SK-N-SH (cell line): ENCODE data around the gene MYOCOS. TPM values are rescaled to one million over a fixed set of nuclear protein-coding genes. Genes with fewer than 3 reads are reported as not detected.

Experiments used
- CTCF ChIA-PET: fragments of 300-600, 350-600 bp; formaldehyde crosslinking; extraction: SDS; loops from one replicate; lab custom pipeline; 2021; lab: Yijun Ruan, JAX
- POLR2A ChIA-PET: fragments of 350-600 bp; sonication (Branson Sonifier 250); formaldehyde crosslinking; extraction: SDS; loops from one replicate; lab custom pipeline; 2020; ENCODE audit warnings: antibody characterized with exemption, inconsistent platforms; lab: Yijun Ruan, JAX
- DNase-seq: peaks from one replicate; pipeline ENCODE4 v3.0.0; 2012
- H2AFZ ChIP-seq: fragments of 200-600 bp; sonication (generic); 2 replicates; pipeline ENCODE4 v1.8.1; 2016; ENCODE audit warnings: antibody characterized with exemption, mild to moderate bottlenecking, low read depth
- H3F3A ChIP-seq: fragments of 200-600 bp; sonication (generic); replicated peaks from 2 replicates; pipeline ENCODE3; 2016; ENCODE audit warnings: antibody characterized with exemption, mild to moderate bottlenecking; ENCODE audit not compliant: insufficient read depth
- H3K27ac ChIP-seq, 2 experiments: fragments of 200-500 bp in 1 of 2; fragments of 200-600 bp in 1 of 2; sonication (Bioruptor generic) in 1 of 2; sonication (generic), shearing (Covaris generic) in 1 of 2; 2 replicates each; pipeline versions ENCODE4 v1.5.1 to v1.6.1; 2014 to 2016; ENCODE audit warnings: low read depth in 2 of 2, inconsistent platforms in 1 of 2, low read length in 1 of 2, mild to moderate bottlenecking in 1 of 2, mixed read lengths in 1 of 2
- H3K27me3 ChIP-seq: fragments of 200-600 bp; sonication (generic), shearing (Covaris generic); 2 replicates; pipeline ENCODE4 v1.6.1; 2016; ENCODE audit warnings: mixed run types; ENCODE audit not compliant: insufficient read depth
- H3K36me3 ChIP-seq, 2 experiments: fragments of 200-500 bp in 1 of 2; fragments of 200-600 bp in 1 of 2; sonication (Bioruptor generic) in 1 of 2; sonication (generic) in 1 of 2; replicated peaks in 1 of 2; 2 replicates each; pipeline versions ENCODE3 to v1.5.1; 2014 to 2016; ENCODE audit warnings: low read length in 1 of 2, mild to moderate bottlenecking in 1 of 2; ENCODE audit not compliant: insufficient read depth in 2 of 2, control insufficient read depth in 1 of 2
- H3K4me1 ChIP-seq, 2 experiments: fragments of 200-500 bp in 1 of 2; fragments of 200-600 bp in 1 of 2; sonication (Bioruptor generic) in 1 of 2; sonication (generic), shearing (Covaris generic) in 1 of 2; 2 replicates each; pipeline versions ENCODE4 v1.5.1 to v1.6.1; 2014 to 2016; ENCODE audit warnings: low read depth in 1 of 2, low read length in 1 of 2, mixed run types in 1 of 2; ENCODE audit not compliant: insufficient read depth in 2 of 2, control insufficient read depth in 1 of 2
- H3K4me2 ChIP-seq: fragments of 200-600 bp; sonication (generic), shearing (Covaris generic); 2 replicates; pipeline ENCODE4 v1.6.1; 2017; ENCODE audit warnings: mixed run types
- H3K4me3 ChIP-seq, 2 experiments: fragments of 200-500 bp in 1 of 2; fragments of 200-600 bp in 1 of 2; sonication (Bioruptor generic) in 1 of 2; sonication (generic), shearing (Covaris generic) in 1 of 2; 2 replicates each; pipeline versions ENCODE4 v1.5.1 to v1.8.1; 2014 to 2016; ENCODE audit warnings: low read depth in 2 of 2, inconsistent platforms in 1 of 2, low read length in 1 of 2, mild to moderate bottlenecking in 1 of 2, mixed read lengths in 1 of 2, moderate library complexity in 1 of 2
- H3K79me2 ChIP-seq: fragments of 200-600 bp; sonication (generic); 2 replicates; pipeline ENCODE4 v1.8.1; 2017; ENCODE audit warnings: mild to moderate bottlenecking; ENCODE audit not compliant: insufficient read depth
- H3K9ac ChIP-seq: fragments of 200-600 bp; sonication (generic); 2 replicates; pipeline ENCODE4 v1.6.1; 2017; ENCODE audit warnings: mixed run types
- H3K9me2 ChIP-seq: fragments of 200-600 bp; sonication (generic); 2 replicates; pipeline ENCODE4 v1.6.1; 2017; ENCODE audit warnings: mixed run types
- H3K9me3 ChIP-seq: fragments of 200-600 bp; sonication (generic); 2 replicates; pipeline ENCODE4 v1.6.1; 2017; ENCODE audit warnings: mixed run types, mild to moderate bottlenecking, moderate library complexity
- H4K20me1 ChIP-seq: fragments of 200-600 bp; sonication (generic); 2 replicates; pipeline ENCODE4 v1.6.1; 2017; ENCODE audit warnings: mild to moderate bottlenecking, mixed run types; ENCODE audit not compliant: insufficient read depth
- CHD2 ChIP-seq: fragments of 150-350 bp; IDR thresholded peaks from 2 replicates; pipeline ENCODE4 v1.6.1; 2018; ENCODE audit warnings: low read length; ENCODE audit not compliant: partially characterized antibody
- ELF1 ChIP-seq: IDR thresholded peaks from 2 replicates; pipeline ENCODE4 v1.4.0; 2012
- EZH2phosphoT487 ChIP-seq: fragments of 200-600 bp; sonication (generic); IDR thresholded peaks from 2 replicates; pipeline ENCODE4 v1.6.1; 2017; ENCODE audit warnings: low read depth, mixed run types, mild to moderate bottlenecking, antibody characterized with exemption, moderate library complexity, borderline replicate concordance
- JUND ChIP-seq: IDR thresholded peaks from 2 replicates; pipeline ENCODE4 v1.4.0; 2012
- MEF2A ChIP-seq: IDR thresholded peaks from 2 replicates; pipeline ENCODE4 v1.4.0; 2012; ENCODE audit warnings: low read depth, borderline replicate concordance
- POLR2AphosphoS5 ChIP-seq: IDR thresholded peaks from 2 replicates; pipeline ENCODE4 v1.6.1; 2012; ENCODE audit warnings: low read depth, low read length
- RAD21 ChIP-seq: IDR thresholded peaks from 2 replicates; pipeline ENCODE4 v1.6.1; 2012; ENCODE audit warnings: mild to moderate bottlenecking, low read length
- RCOR1 ChIP-seq: fragments of 150-350 bp; IDR thresholded peaks from 2 replicates; pipeline ENCODE4 v1.6.1; 2017; ENCODE audit warnings: antibody characterized with exemption, low read length
- RFX5 ChIP-seq: IDR thresholded peaks from 2 replicates; pipeline ENCODE4 v1.6.1; 2012; ENCODE audit warnings: mild to moderate bottlenecking, improper control_type of control experiment, low read length
- RXRA ChIP-seq: IDR thresholded peaks from 2 replicates; pipeline ENCODE4 v1.4.0; 2012; ENCODE audit warnings: low read depth, mild to moderate bottlenecking, borderline replicate concordance
- SIN3A ChIP-seq: IDR thresholded peaks from 2 replicates; pipeline ENCODE4 v1.6.1; 2012; ENCODE audit warnings: low read depth, mild to moderate bottlenecking, low read length, moderate library complexity, borderline replicate concordance
- SMC3 ChIP-seq: IDR thresholded peaks from 2 replicates; pipeline ENCODE4 v1.6.1; 2012; ENCODE audit warnings: low read depth, low read length, improper control_type of control experiment
- WGBS: methylation state at CpG from one replicate; pipeline ENCODE4 v1.1.6; 2017; ENCODE audit warnings: low lambda C conversion rate; 5-methylcytosine and 5-hydroxymethylcytosine counted together
- polyA plus RNA-seq, 3 experiments: library from polyadenylated mRNA; depleted of rRNA; stranded (reverse); fragments of >200 nt; gene quantifications; 2 replicates each; pipeline ENCODE4 v1.2.3, GENCODE V29; 2012
- TF ChIP-seq, protein P1 (sequence below): IDR thresholded peaks from 2 replicates; pipeline ENCODE4; 2012
- TF ChIP-seq, protein P2 (sequence below): IDR thresholded peaks from 2 replicates; pipeline ENCODE4 v1.4.0; 2012; ENCODE audit warnings: low read depth, borderline replicate concordance
- TF ChIP-seq, protein P3 (sequence below): fragments of 150-350 bp; IDR thresholded peaks from 2 replicates; pipeline ENCODE4 v1.6.1; 2016; ENCODE audit warnings: mild to moderate bottlenecking, low read depth, low read length
- TF ChIP-seq, protein P4 (sequence below): IDR thresholded peaks from 2 replicates; pipeline ENCODE4 v1.6.1; 2012; ENCODE audit warnings: mild to moderate bottlenecking, low read depth, low read length, moderate library complexity
- TF ChIP-seq, protein P5 (sequence below): fragments of 200-600 bp; sonication (generic); IDR thresholded peaks from 2 replicates; pipeline ENCODE4 v1.6.1; 2017; ENCODE audit warnings: antibody characterized with exemption, mild to moderate bottlenecking, moderate library complexity
- TF ChIP-seq, protein P6 (sequence below): IDR thresholded peaks from 2 replicates; pipeline ENCODE4 v1.4.0; 2012; ENCODE audit warnings: low read depth, borderline replicate concordance
- TF ChIP-seq, protein P7 (sequence below): fragments of 150-350 bp; IDR thresholded peaks from 2 replicates; pipeline ENCODE4 v1.6.1; 2017; ENCODE audit warnings: antibody characterized with exemption, low read length, low read depth, borderline replicate concordance

MYOCOS gene
- polyA plus RNA-seq, 1 of the 3 experiments (the other 2 are of a cell fraction), result not detected

DNA sequence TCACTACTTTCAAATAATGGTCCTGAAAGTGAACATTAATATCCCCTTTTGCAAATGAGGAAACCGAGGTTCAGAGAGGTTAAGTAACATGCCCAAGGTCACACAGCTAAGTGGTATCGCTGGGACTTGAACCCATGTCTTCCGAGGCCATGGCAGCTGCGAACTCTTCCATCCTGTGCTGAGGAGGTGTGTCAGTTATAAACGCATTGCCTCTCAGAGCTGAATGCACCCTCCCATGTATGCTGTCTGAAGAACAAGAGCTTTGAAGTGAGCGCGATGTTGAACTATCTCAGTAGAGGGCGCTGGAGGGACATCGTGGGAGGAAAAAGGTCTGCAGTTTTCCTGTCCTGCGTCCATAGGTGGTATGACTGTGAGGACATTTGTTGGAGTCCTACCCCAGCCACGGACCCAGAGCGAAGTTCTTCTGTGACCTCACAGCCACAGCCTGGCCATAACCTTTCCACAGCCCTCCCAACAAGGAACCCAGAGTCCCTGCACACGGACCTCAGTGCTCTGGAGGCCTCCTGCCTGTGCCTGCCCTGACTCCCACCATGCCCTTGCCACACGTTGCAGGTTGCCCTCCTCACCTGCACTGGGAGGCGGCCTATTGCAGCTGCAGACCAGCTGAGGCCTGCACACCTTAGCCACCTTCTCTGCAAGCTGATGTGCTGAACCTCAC, 22.9 kb downstream of the MYOCOS start:
- Histone ChIP-seq H3K27ac (no peak overlapping the region), H3K4me3 (no peak overlapping the region; a peak in 1 of 4 replicates), H4K20me1 (no peaks in the 10 kb centered on the region), H3K36me3 (no peaks in the 10 kb centered on the region), H2AFZ (no peak overlapping the region), H3F3A (no peaks in the 10 kb centered on the region), H3K9me2 (no peaks in the 10 kb centered on the region), H3K4me2 (no peak overlapping the region), H3K79me2 (no peaks in the 10 kb centered on the region), H3K27me3 (peaks cover 6% of the 10 kb centered on the region; the same call in 1 of the 2 replicates), H3K9me3 (no peaks in the 10 kb centered on the region), H3K9ac (no peak overlapping the region), H3K4me1 (peaks cover 0 to 13% of the 10 kb centered on the region in 2 experiments; a peak in 2 of 4 replicates)
- peak; percentile 67 for DNase-seq
- peak; percentile 67 for TF ChIP-seq SMC3
- TF ChIP-seq RFX5, result no peak
- no peak for TF ChIP-seq ELF1
- TF ChIP-seq JUND, result no peak
- TF ChIP-seq, protein P1, sequence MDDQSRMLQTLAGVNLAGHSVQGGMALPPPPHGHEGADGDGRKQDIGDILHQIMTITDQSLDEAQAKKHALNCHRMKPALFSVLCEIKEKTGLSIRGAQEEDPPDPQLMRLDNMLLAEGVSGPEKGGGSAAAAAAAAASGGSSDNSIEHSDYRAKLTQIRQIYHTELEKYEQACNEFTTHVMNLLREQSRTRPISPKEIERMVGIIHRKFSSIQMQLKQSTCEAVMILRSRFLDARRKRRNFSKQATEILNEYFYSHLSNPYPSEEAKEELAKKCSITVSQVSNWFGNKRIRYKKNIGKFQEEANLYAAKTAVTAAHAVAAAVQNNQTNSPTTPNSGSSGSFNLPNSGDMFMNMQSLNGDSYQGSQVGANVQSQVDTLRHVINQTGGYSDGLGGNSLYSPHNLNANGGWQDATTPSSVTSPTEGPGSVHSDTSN, result no peak
- TF ChIP-seq, protein P2, sequence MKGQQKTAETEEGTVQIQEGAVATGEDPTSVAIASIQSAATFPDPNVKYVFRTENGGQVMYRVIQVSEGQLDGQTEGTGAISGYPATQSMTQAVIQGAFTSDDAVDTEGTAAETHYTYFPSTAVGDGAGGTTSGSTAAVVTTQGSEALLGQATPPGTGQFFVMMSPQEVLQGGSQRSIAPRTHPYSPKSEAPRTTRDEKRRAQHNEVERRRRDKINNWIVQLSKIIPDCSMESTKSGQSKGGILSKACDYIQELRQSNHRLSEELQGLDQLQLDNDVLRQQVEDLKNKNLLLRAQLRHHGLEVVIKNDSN, result no peak
- TF ChIP-seq, protein P3, sequence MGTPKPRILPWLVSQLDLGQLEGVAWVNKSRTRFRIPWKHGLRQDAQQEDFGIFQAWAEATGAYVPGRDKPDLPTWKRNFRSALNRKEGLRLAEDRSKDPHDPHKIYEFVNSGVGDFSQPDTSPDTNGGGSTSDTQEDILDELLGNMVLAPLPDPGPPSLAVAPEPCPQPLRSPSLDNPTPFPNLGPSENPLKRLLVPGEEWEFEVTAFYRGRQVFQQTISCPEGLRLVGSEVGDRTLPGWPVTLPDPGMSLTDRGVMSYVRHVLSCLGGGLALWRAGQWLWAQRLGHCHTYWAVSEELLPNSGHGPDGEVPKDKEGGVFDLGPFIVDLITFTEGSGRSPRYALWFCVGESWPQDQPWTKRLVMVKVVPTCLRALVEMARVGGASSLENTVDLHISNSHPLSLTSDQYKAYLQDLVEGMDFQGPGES, result no peak
- TF ChIP-seq, protein P4, sequence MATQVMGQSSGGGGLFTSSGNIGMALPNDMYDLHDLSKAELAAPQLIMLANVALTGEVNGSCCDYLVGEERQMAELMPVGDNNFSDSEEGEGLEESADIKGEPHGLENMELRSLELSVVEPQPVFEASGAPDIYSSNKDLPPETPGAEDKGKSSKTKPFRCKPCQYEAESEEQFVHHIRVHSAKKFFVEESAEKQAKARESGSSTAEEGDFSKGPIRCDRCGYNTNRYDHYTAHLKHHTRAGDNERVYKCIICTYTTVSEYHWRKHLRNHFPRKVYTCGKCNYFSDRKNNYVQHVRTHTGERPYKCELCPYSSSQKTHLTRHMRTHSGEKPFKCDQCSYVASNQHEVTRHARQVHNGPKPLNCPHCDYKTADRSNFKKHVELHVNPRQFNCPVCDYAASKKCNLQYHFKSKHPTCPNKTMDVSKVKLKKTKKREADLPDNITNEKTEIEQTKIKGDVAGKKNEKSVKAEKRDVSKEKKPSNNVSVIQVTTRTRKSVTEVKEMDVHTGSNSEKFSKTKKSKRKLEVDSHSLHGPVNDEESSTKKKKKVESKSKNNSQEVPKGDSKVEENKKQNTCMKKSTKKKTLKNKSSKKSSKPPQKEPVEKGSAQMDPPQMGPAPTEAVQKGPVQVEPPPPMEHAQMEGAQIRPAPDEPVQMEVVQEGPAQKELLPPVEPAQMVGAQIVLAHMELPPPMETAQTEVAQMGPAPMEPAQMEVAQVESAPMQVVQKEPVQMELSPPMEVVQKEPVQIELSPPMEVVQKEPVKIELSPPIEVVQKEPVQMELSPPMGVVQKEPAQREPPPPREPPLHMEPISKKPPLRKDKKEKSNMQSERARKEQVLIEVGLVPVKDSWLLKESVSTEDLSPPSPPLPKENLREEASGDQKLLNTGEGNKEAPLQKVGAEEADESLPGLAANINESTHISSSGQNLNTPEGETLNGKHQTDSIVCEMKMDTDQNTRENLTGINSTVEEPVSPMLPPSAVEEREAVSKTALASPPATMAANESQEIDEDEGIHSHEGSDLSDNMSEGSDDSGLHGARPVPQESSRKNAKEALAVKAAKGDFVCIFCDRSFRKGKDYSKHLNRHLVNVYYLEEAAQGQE, result no peak
- TF ChIP-seq, protein P5, sequence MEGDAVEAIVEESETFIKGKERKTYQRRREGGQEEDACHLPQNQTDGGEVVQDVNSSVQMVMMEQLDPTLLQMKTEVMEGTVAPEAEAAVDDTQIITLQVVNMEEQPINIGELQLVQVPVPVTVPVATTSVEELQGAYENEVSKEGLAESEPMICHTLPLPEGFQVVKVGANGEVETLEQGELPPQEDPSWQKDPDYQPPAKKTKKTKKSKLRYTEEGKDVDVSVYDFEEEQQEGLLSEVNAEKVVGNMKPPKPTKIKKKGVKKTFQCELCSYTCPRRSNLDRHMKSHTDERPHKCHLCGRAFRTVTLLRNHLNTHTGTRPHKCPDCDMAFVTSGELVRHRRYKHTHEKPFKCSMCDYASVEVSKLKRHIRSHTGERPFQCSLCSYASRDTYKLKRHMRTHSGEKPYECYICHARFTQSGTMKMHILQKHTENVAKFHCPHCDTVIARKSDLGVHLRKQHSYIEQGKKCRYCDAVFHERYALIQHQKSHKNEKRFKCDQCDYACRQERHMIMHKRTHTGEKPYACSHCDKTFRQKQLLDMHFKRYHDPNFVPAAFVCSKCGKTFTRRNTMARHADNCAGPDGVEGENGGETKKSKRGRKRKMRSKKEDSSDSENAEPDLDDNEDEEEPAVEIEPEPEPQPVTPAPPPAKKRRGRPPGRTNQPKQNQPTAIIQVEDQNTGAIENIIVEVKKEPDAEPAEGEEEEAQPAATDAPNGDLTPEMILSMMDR, result peak; percentile 75
- TF ChIP-seq, protein P6, sequence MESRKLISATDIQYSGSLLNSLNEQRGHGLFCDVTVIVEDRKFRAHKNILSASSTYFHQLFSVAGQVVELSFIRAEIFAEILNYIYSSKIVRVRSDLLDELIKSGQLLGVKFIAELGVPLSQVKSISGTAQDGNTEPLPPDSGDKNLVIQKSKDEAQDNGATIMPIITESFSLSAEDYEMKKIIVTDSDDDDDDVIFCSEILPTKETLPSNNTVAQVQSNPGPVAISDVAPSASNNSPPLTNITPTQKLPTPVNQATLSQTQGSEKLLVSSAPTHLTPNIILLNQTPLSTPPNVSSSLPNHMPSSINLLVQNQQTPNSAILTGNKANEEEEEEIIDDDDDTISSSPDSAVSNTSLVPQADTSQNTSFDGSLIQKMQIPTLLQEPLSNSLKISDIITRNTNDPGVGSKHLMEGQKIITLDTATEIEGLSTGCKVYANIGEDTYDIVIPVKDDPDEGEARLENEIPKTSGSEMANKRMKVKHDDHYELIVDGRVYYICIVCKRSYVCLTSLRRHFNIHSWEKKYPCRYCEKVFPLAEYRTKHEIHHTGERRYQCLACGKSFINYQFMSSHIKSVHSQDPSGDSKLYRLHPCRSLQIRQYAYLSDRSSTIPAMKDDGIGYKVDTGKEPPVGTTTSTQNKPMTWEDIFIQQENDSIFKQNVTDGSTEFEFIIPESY, result no peak
- TF ChIP-seq RCOR1, result peak; percentile 30; the same call in 1 of the 2 replicates
- no peak for TF ChIP-seq CHD2
- no peak for TF ChIP-seq RXRA
- no peak for TF ChIP-seq EZH2phosphoT487
- TF ChIP-seq RAD21, result peak; percentile 87
- TF ChIP-seq SIN3A, result no peak
- TF ChIP-seq MEF2A, result no peak
- TF ChIP-seq, protein P7, sequence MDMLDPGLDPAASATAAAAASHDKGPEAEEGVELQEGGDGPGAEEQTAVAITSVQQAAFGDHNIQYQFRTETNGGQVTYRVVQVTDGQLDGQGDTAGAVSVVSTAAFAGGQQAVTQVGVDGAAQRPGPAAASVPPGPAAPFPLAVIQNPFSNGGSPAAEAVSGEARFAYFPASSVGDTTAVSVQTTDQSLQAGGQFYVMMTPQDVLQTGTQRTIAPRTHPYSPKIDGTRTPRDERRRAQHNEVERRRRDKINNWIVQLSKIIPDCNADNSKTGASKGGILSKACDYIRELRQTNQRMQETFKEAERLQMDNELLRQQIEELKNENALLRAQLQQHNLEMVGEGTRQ, result no peak
- TF ChIP-seq POLR2AphosphoS5, result no peak
- POLR2A ChIA-PET, result no interaction called here
- CTCF ChIA-PET, result interaction anchor here (0.6 to 4.7 kb wide), 42 partner anchors 9 to 1085 kb away, joined by 3 to 63 read pairs (median 4); partner anchors contain the start of genes DNM3, METTL13, MYOCOS and PRRC2C
- WGBS, result 8% methylated on average over 11 of the region's 15 CpGs
